Measurements from ENCODE around the gene TNXB. TPM values are rescaled to one million over a fixed set of nuclear protein-coding genes. Genes with fewer than 3 reads are reported as not detected.

Gene TNXB
- total and polyA plus RNA-seq, 9 of the 15 experiments (the other 6 are each of a cell fraction or from before 2014, with no cell fraction given) = 0.14 to 28.1 (median 12.4) TPM

DNA sequence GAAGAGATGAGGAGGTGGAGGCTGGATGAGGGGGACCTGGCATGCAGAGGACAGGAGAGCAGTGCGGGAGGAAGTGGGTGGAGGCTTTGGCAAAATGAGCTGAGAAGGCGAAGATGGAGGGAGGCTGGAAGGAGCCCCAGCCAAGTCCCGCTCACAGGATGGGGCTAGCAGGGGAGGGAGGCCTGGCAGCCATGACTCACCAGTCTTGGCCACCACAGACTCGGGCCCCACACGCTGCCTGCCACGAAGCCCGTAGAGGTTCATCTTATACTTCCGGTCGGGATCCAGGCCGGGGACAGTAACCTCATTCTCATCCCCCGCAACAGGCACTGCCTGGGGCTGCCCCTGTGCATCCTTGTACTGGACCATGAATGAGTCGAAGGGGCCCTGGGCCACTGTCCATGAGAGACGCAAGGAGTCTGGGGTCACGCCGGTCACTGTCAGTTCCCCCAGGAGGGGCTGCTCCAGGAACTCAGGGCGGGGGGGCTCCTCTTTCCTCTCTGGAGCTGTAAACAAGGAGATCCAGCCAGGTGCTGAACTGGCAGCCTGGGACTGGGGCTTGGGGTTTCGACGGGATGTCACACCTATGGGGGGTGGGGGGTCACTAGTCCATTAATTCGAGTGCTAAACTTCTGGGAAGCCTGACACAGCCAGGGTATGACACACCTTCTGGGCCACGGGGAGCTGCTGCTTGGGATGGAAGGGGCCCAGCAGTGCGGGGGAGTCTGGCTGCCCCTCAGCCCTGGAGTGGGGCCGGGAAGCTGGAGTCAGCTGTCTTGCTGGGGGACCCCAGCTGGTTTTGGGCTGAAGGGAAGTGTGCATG is 27.8 kb downstream of the TNXB start (continued):
- TF ChIP-seq, protein P1, sequence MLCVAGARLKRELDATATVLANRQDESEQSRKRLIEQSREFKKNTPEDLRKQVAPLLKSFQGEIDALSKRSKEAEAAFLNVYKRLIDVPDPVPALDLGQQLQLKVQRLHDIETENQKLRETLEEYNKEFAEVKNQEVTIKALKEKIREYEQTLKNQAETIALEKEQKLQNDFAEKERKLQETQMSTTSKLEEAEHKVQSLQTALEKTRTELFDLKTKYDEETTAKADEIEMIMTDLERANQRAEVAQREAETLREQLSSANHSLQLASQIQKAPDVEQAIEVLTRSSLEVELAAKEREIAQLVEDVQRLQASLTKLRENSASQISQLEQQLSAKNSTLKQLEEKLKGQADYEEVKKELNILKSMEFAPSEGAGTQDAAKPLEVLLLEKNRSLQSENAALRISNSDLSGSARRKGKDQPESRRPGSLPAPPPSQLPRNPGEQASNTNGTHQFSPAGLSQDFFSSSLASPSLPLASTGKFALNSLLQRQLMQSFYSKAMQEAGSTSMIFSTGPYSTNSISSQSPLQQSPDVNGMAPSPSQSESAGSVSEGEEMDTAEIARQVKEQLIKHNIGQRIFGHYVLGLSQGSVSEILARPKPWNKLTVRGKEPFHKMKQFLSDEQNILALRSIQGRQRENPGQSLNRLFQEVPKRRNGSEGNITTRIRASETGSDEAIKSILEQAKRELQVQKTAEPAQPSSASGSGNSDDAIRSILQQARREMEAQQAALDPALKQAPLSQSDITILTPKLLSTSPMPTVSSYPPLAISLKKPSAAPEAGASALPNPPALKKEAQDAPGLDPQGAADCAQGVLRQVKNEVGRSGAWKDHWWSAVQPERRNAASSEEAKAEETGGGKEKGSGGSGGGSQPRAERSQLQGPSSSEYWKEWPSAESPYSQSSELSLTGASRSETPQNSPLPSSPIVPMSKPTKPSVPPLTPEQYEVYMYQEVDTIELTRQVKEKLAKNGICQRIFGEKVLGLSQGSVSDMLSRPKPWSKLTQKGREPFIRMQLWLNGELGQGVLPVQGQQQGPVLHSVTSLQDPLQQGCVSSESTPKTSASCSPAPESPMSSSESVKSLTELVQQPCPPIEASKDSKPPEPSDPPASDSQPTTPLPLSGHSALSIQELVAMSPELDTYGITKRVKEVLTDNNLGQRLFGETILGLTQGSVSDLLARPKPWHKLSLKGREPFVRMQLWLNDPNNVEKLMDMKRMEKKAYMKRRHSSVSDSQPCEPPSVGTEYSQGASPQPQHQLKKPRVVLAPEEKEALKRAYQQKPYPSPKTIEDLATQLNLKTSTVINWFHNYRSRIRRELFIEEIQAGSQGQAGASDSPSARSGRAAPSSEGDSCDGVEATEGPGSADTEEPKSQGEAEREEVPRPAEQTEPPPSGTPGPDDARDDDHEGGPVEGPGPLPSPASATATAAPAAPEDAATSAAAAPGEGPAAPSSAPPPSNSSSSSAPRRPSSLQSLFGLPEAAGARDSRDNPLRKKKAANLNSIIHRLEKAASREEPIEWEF (CRISPR knock-in tag; IDR thresholded peaks at IDR 0.05) = no peak
- TF ChIP-seq ZZZ3 (IDR thresholded peaks at IDR 0.05) (no peak), NR2C2 (CRISPR knock-in tag; IDR thresholded peaks at IDR 0.05) (no peak), NR2C2 (tag; IDR thresholded peaks at IDR 0.05) (peak; percentile 34; the same call in 1 of the 2 replicates), CBX2 (IDR thresholded peaks at IDR 0.05; ENCODE audit: insufficient read depth, low read length, poor library complexity, severe bottlenecking) (no peak), JUND (IDR thresholded peaks at IDR 0.05; ENCODE audit: borderline replicate concordance, low read depth, low read length) (peak; percentile 79), JUND (tag; IDR thresholded peaks at IDR 0.05; ENCODE audit: borderline replicate concordance, low read depth, low read length) (peak; percentile 32; the same call in 1 of the 3 replicates), ZNF699 (CRISPR knock-in tag; IDR thresholded peaks at IDR 0.05; ENCODE audit: insufficient replicate concordance) (no peak), GABPB1 (CRISPR knock-in tag; IDR thresholded peaks at IDR 0.05) (peak; percentile 64), BMI1 (IDR thresholded peaks at IDR 0.05; ENCODE audit: low read length) (no peak)
- TF ChIP-seq, protein P2, sequence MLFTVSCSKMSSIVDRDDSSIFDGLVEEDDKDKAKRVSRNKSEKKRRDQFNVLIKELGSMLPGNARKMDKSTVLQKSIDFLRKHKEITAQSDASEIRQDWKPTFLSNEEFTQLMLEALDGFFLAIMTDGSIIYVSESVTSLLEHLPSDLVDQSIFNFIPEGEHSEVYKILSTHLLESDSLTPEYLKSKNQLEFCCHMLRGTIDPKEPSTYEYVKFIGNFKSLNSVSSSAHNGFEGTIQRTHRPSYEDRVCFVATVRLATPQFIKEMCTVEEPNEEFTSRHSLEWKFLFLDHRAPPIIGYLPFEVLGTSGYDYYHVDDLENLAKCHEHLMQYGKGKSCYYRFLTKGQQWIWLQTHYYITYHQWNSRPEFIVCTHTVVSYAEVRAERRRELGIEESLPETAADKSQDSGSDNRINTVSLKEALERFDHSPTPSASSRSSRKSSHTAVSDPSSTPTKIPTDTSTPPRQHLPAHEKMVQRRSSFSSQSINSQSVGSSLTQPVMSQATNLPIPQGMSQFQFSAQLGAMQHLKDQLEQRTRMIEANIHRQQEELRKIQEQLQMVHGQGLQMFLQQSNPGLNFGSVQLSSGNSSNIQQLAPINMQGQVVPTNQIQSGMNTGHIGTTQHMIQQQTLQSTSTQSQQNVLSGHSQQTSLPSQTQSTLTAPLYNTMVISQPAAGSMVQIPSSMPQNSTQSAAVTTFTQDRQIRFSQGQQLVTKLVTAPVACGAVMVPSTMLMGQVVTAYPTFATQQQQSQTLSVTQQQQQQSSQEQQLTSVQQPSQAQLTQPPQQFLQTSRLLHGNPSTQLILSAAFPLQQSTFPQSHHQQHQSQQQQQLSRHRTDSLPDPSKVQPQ (CRISPR knock-in tag; IDR thresholded peaks at IDR 0.05; ENCODE audit: borderline replicate concordance) = no peak
- TF ChIP-seq, protein P3, sequence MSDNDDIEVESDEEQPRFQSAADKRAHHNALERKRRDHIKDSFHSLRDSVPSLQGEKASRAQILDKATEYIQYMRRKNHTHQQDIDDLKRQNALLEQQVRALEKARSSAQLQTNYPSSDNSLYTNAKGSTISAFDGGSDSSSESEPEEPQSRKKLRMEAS (CRISPR knock-in tag; IDR thresholded peaks at IDR 0.05) = peak; percentile 89

Measured in K562 (cell line).